Renal cortex interstitium (tissue), 11 donors: ENCODE data around the gene PHF21B. TPM values are rescaled to one million over a fixed set of nuclear protein-coding genes. Genes with fewer than 3 reads are reported as not detected.

Experiments used
- DNase-seq, 11 donors: peaks; one replicate each; pipeline ENCODE4 v3.0.0-alpha.2; 2013; ENCODE audit warnings: low read depth in 9 of 11, low spot score in 4 of 11; ENCODE audit errors: extremely low read depth in 1 of 11
- polyA plus RNA-seq, 3 donors: library from polyadenylated mRNA; unstranded; fragments of 120-200 nt; gene quantifications; one replicate each; pipeline ENCODE4 v1.2.1, GENCODE V29; 2013; ENCODE audit not compliant: insufficient read length in 3 of 3

The PHF21B gene
- polyA plus RNA-seq, 3 donors, result 4.3 to 7.4 (median 4.5) TPM

DNA sequence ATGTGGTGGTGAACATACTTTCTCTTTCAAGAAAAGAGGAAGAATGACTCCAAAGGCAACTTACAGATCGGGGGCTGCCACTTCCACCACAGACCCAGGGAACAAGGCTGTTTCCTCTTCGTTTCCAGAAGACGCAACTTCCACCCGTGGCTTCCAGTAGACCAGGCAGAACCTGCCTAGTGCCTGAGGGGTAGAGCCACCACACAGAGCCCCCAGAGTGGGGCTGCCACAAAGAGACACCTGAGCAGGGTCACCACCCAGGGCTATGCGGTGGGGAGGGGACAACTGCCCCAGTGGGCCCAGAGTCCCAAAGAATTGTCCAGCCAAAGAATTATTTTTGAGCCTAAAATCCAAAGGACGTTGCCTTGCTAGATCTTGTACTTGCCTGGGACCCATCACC, 16.7 kb upstream of the PHF21B start:
- no peak for DNase-seq

DNA sequence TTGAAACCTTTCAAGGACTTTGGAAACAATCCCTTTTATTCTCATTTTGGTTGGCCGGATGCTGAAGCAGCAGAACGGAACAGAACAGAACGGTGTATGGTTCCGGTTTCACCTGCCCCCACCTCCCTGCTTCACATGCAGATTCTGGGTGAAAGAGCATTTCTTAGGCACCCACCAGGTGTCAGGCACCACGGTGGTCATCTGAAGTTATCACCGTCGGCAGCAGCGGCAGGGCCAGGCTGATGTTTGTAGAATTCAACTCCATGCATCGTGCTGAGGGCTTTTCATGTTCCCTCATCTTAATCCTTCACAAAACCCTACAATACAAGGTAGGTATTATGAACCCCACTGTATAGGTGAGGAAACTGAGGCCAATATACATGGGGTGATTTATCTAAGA, 13.6 kb upstream of the PHF21B start:
- no peak for DNase-seq

DNA sequence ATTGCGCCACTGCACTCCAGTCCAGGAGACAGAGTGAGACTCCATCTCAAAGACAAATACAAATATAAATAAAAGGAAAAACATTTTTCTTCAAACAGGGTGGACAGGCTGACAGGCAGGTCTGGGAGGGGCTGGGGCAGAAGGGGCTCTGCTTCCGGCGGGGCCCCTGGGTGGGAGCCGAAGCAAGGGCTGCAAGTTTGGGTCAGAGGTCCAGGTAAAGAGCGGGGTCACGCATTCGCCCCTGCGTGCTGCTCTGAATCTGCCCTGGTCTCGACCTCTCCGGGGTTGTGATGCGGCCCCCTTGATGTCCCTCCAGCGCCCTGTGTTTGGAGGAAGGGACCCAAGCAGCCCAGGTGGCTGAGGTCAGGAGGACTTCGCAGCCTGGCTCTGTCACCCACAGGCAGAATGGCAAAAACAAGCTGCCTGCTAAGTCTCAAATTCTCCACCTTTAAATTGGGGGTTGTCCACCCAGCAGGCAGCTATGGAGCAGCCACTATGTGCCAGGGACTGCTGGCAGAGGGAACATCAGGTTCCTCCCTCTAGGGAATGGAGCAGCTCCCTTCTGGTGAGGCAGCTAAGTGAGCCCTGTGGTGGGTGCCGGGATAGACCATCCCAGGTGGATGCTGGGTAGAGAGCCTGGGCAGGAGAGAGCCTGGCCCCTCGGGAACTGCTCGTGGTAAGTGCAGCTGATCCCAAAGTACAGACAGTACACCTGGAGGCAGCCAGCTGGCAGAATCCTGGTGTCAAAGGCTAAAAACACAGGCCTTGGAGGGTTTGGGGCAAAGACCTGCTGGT, 10.3 kb upstream of the PHF21B start:
- DNase-seq, result no peak

DNA sequence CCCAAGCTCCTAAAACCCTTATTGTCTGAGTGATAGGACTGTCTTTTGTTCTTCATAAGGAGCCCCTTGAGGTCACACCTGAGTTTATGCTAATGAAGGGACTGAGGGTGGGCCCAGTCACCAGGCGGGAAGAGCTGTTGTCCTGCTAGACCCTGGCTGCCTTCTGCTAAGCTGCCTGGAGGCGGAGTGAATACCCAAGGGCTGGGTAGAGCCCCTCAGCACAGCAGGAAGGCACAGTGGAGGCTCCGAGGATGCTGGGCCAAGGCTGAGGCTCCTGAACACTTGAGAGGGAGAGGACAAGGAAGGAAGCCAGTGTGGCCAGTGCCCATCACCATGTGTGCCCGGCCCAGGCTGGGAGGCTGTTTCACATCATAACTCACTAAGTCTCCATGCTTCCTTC, 4.8 kb upstream of the PHF21B start:
- no peak for DNase-seq

- no peak for DNase-seq
Measured at GRCh38 chr22:45013138-45013537, 3.3 kb upstream of the PHF21B start.

DNA sequence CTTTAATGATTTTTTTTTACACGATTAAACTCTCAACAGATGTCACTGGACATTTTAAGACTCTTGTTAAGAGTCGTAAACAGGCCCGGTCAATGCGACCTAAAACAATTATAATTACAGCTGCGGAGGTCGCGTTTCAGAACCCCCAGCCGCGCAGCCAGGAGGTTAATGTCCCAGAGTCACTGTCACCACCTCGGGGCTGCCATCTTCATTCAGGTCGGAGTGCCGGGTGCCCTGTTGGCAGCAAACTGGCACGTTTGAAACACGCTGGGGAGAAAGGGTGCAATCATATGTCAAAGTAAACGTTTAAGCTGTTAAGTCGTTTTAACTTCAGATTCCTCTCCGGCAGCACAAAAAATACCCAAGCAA, 711 bp upstream of the PHF21B start:
- DNase-seq, result no peak

- DNase-seq, result peak in 3 of 11 donors; percentile 16 to 34 (median 22)
Measured at GRCh38 chr22:45008751-45009605, 827 bp downstream of the PHF21B start.

GRCh38 chr22:45008186-45008681, 1.6 kb downstream of the PHF21B start:
- DNase-seq, result peak in 2 of 11 donors; percentile 24 to 26

DNA sequence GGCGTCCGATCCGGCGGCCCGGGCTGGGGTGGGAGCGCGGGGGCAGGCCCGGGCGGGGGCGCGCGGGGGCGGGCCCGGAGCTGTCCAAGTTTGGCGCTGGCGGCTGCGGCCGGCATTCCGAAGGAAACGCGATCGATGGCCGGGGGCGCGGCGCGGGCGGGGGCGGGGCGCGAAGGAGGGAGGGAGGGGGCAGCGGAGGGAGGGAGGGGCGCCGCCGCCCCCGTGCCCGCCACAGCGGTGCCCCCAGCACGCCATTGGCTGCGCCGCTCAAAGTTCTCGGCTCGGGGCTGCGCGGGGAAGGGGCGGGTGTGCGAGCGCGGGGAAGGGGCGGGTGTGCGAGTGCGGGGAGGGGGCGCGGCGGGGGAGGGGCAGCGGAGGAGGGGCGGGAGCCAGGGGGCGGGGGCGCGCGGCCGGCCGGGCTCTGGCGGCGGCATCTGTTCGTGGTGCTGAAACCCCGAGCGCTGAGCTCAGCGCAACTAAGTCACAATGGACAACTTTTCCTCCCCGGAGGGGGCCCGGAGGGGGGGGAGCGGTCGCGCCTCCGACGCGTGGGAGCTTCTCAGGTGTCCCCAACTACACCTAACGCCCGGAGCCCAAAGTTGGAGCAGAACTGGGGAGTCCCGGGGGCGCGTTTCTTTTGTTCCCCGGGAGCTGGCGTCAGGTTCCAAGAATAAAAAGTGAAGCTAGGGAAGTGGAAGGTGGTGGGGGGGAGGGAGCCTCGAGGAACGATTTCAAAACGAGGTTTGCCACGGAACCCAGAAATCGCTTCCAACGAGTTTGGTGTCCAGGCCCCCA, 2.2 kb downstream of the PHF21B start:
- DNase-seq, result peak in 9 of 11 donors; percentile 53 to 79 (median 71)

DNA sequence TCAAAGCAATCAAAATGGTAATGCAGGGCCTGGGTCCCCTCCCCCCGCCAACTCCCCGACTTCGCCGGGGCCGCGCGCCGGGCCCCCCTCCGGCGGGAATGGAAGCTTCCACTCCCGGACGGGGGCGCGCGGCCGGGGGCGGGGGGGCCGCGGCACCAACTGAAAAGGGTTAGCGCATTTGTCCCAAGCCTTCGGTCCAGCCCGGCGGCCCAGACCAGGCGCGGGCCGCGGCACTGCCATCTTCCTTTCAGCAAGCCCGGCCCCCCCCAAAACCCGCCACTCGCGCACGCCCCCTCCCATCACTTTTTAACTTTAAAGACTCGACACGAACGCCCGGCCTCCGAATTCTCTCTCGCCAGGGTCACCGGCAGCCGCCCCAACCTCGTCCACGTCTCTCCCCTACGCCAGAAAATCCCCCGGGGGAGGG, 2.8 kb downstream of the PHF21B start:
- peak in 8 of 11 donors; percentile 45 to 75 (median 64) for DNase-seq

GRCh38 chr22:45006111-45006963, 3.5 kb downstream of the PHF21B start:
- peak in 7 of 11 donors; percentile 15 to 35 (median 24) for DNase-seq

GRCh38 chr22:45001653-45002052, 8.2 kb downstream of the PHF21B start:
- no peak for DNase-seq

DNA sequence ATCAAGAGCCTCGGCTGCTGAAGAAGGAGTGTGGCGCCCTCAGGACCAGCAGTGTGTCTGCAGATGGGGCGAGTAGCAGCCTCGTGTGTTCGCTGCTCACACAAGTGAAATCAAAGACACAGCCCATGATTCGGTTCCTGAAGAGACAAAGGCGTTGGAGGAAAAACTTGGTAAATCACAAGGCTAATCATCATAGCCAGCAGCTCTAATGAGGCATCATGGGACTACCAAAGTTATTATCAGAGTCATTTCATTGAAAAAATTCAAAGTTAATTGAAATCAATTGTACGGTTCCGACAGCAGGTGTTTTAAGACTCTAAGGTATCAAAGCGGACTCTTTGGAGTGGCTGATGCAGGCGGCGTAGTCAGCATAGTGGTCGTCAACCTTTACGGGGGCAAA, 9.5 kb downstream of the PHF21B start:
- no peak for DNase-seq

- no peak for DNase-seq
Measured at GRCh38 chr22:44999687-45000086, 10.1 kb downstream of the PHF21B start.

- DNase-seq, result no peak
Measured at GRCh38 chr22:44999231-44999630, 10.6 kb downstream of the PHF21B start.

DNA sequence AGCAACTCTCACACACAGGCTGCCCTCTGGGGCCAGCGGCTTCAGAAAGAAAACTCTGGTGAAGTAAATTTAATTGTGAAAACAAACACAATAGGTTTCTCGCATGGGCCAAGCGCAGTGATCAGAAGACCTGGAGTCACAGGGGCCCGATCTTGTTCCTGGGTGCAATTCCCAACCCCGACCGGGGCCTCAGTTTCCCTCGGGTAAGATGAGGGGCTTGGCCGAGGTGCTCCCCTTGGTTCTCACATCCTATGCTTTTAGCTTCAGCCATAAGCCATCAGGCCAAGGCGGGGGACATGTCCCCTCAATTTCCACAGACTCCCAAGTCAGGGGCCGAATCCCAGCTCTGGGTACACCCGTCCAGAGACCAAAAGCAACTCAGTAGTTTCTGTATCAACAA, 11.5 kb downstream of the PHF21B start:
- no peak for DNase-seq

- no peak for DNase-seq
Measured at GRCh38 chr22:44997060-44997459, 12.7 kb downstream of the PHF21B start.

DNA sequence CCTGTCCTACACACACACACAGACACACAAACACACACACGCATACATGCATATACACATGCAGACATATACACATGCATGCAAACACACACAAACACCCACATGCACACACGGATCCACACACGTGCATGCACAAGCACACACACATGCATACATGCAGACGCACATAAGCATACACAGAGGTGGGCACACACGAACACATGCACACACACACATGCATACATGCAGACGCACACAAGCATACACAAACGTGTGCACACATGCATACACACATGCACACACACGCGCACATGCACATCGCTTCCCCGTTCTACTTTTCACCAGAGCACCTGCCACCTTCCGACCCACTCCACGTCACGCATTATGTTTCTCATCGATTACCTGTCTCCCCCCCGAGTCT, 13.2 kb downstream of the PHF21B start:
- no peak for DNase-seq
